ENCODE data around the gene MRPS16.
A peak's percentile ranks its signal among the peaks of the same experiment; 100 is the strongest.
"Not testable (repeated sequence)": the region's sequence is repeated elsewhere in the genome, so short reads cannot be mapped to it uniquely, and the experiment has no call there.

Gene MRPS16

GRCh38 chr10:73261362-73261995 is 9.0 kb upstream of the MRPS16 start:
- CTCF ChIA-PET = no interaction called here
- DNase-seq (ENCODE audit: extremely low spot score) = no peak

GRCh38 chr10:73258612-73259011 is 6.2 kb upstream of the MRPS16 start:
- CTCF ChIA-PET; DNase-seq (ENCODE audit: extremely low spot score): not testable (repeated sequence)
- POLR2A ChIA-PET = interaction anchor here (2.9 kb wide), 1 partner anchor 12 kb away, joined by 13 read pairs; the partner anchor contains the start of gene DNAJC9

More at GRCh38 chr10:73261362-73261995, 9.0 kb upstream of the MRPS16 start:
- POLR2A ChIA-PET = interaction anchor here (1.3 to 2.9 kb wide), 2 partner anchors 9 to 15 kb away, joined by 8 to 13 read pairs; partner anchors contain the start of genes DNAJC9 and MRPS16
- no peak for TF ChIP-seq SUZ12 (IDR thresholded peaks at IDR 0.05)
- TF ChIP-seq CTBP1 (IDR thresholded peaks at IDR 0.05; ENCODE audit: borderline replicate concordance) = no peak
- no peak for TF ChIP-seq L3MBTL2 (conservative IDR thresholded peaks at IDR 0.05)
- no peak for TF ChIP-seq ZNF384 (IDR thresholded peaks at IDR 0.05)
- no peak for TF ChIP-seq FOXA1 (IDR thresholded peaks at IDR 0.05)
- no peak for TF ChIP-seq LEF1 (IDR thresholded peaks at IDR 0.05; ENCODE audit: borderline replicate concordance)

- CTCF ChIA-PET = no interaction called here
- POLR2A ChIA-PET = interaction anchor here (0.6 to 2.9 kb wide), 10 partner anchors 8 to 504 kb away, joined by 3 to 16 read pairs (median 4); partner anchors contain the start of genes ANXA7, CFAP70, P4HA1 and PPP3CB
- TF ChIP-seq TARDBP (IDR thresholded peaks at IDR 0.05) (no peak), FOXM1 (IDR thresholded peaks at IDR 0.05; ENCODE audit: borderline replicate concordance) (no peak), BHLHE40 (IDR thresholded peaks at IDR 0.05; ENCODE audit: borderline replicate concordance) (no peak), ELF4 (IDR thresholded peaks at IDR 0.05) (no peak), CTBP1 (IDR thresholded peaks at IDR 0.05; ENCODE audit: borderline replicate concordance) (no peak), SUZ12 (IDR thresholded peaks at IDR 0.05) (no peak)
- peak; percentile 26 for DNase-seq (ENCODE audit: extremely low spot score)
Measured at GRCh38 chr10:73253225-73253555, 746 bp upstream of the MRPS16 start.

DNA sequence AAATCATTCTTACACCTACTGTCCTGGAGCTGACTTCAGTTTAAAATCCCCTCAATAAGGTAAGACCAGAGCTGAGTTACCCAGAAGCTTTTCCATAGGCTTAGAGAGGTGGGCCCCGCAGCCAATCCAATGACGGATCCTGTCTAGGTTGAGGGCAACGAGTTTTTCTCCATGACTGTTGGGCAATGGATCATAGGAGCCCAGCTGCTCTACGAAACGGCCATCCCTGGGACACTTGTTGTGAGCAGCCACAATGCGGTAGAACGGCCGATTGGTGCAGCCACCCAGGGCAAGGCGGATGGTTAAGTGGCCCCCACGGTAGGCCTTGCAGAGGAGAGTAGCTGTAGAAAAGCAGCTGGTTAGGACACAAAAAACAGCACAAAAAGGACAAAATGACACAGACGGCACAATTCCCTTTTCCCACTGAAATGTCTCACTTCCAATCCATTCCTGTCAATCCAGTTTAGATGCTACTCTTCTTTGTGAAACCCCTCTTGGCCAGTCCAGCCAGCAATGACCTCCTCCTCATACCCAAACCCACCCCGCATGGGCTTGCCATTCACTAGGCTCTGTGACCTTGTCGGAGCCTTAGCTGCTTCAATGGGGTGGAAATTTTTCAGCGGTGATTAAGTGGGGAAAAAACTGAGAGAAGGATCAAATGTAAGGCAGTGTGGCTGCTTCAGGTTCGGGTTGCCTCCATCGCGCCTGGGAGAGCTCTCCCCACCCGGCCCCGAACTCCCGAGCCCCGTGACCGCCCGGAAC is 580 bp downstream of the MRPS16 start:
- TF ChIP-seq L3MBTL2 (conservative IDR thresholded peaks at IDR 0.05) (no peak), FOXK2 (IDR thresholded peaks at IDR 0.05) (no peak), LEF1 (IDR thresholded peaks at IDR 0.05; ENCODE audit: borderline replicate concordance) (no peak), ZNF384 (IDR thresholded peaks at IDR 0.05) (no peak), HDGF (IDR thresholded peaks at IDR 0.05; ENCODE audit: borderline replicate concordance) (no peak), FOXA1 (IDR thresholded peaks at IDR 0.05) (no peak), NFRKB (IDR thresholded peaks at IDR 0.05) (no peak), CTBP1 (IDR thresholded peaks at IDR 0.05; ENCODE audit: borderline replicate concordance) (no peak), BHLHE40 (IDR thresholded peaks at IDR 0.05; ENCODE audit: borderline replicate concordance) (no peak), FOXM1 (IDR thresholded peaks at IDR 0.05; ENCODE audit: borderline replicate concordance) (no peak), TARDBP (IDR thresholded peaks at IDR 0.05) (no peak), ELF4 (IDR thresholded peaks at IDR 0.05) (no peak), SP1 (IDR thresholded peaks at IDR 0.05) (no peak), ARNT (IDR thresholded peaks at IDR 0.05) (no peak), SUZ12 (IDR thresholded peaks at IDR 0.05) (no peak)
- TF ChIP-seq, protein P1, sequence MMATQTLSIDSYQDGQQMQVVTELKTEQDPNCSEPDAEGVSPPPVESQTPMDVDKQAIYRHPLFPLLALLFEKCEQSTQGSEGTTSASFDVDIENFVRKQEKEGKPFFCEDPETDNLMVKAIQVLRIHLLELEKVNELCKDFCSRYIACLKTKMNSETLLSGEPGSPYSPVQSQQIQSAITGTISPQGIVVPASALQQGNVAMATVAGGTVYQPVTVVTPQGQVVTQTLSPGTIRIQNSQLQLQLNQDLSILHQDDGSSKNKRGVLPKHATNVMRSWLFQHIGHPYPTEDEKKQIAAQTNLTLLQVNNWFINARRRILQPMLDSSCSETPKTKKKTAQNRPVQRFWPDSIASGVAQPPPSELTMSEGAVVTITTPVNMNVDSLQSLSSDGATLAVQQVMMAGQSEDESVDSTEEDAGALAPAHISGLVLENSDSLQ (IDR thresholded peaks at IDR 0.05) = no peak
- ChIA-PET POLR2A (interaction anchor here (0.7 to 2.9 kb wide), 14 partner anchors 10 to 521 kb away, joined by 3 to 16 read pairs (median 4); partner anchors contain the start of genes CFAP70, P4HA1 and PPP3CB), CTCF (interaction anchor here (1.5 kb wide), 1 partner anchor 12 kb away, joined by 3 read pairs; no protein-coding TSS in a partner anchor)
- peak; percentile 17 for DNase-seq (ENCODE audit: extremely low spot score)

- POLR2A ChIA-PET = interaction anchor here (2.5 kb wide), 1 partner anchor 11 kb away, joined by 33 read pairs; no protein-coding TSS in a partner anchor
- DNase-seq (ENCODE audit: extremely low spot score) = no peak
- CTCF ChIA-PET = no interaction called here
- no peak for TF ChIP-seq BHLHE40 (IDR thresholded peaks at IDR 0.05; ENCODE audit: borderline replicate concordance)
- no peak for TF ChIP-seq CTBP1 (IDR thresholded peaks at IDR 0.05; ENCODE audit: borderline replicate concordance)
- TF ChIP-seq FOXK2 (IDR thresholded peaks at IDR 0.05) = no peak
- no peak for TF ChIP-seq HDGF (IDR thresholded peaks at IDR 0.05; ENCODE audit: borderline replicate concordance)
- TF ChIP-seq, protein P1 (IDR thresholded peaks at IDR 0.05) = no peak
- no peak for TF ChIP-seq TARDBP (IDR thresholded peaks at IDR 0.05)
- no peak for TF ChIP-seq FOXA1 (IDR thresholded peaks at IDR 0.05)
- no peak for TF ChIP-seq SP1 (IDR thresholded peaks at IDR 0.05)
- no peak for TF ChIP-seq ZNF384 (IDR thresholded peaks at IDR 0.05)
- no peak for TF ChIP-seq FOXM1 (IDR thresholded peaks at IDR 0.05; ENCODE audit: borderline replicate concordance)
Measured at GRCh38 chr10:73248259-73248724, 4.2 kb downstream of the MRPS16 start.

DNA sequence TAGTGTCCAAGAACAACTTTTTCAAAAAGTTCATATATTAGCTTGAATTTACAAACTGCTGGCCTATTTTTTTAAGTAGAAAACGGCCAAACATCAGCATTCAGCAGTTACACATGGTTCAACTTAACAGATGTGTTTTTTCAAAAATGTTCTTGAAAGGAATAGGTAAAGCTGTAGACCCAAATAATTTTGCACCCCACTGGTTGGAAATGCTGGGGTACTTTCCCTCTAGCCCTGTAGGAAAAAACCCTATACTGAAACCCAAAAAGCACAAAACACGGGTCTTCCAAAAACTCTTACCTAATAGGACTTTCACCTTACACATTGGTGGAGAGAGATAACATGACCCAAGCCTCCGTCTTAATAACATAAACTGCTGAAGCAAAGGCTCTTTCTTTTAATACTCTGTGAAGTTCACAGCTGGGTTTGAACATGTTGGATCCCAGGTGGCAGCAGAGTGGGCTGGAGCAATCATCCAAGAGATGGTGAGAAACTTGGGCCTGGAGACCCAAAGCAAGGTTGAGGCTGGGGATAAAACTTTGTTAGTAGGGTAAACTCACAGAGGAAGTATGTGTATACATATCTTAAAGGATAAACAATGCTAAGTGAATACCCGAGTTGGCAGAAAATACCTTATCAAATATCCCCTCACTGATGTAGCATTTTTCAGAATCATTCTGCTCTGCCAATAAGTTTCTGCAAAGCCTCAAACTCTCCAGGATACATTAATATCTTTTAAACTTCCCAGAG is 4.8 kb downstream of the MRPS16 start:
- DNase-seq (ENCODE audit: extremely low spot score) = no peak
- CTCF ChIA-PET = no interaction called here
- POLR2A ChIA-PET = interaction anchor here (0.6 to 2.5 kb wide), 30 partner anchors 8 to 984 kb away, joined by 3 to 33 read pairs (median 4); partner anchors contain the start of genes CFAP70, NUDT13, P4HA1 and PPP3CB
- TF ChIP-seq TARDBP (IDR thresholded peaks at IDR 0.05) (no peak), L3MBTL2 (conservative IDR thresholded peaks at IDR 0.05) (no peak), HDGF (IDR thresholded peaks at IDR 0.05; ENCODE audit: borderline replicate concordance) (no peak), ZNF384 (IDR thresholded peaks at IDR 0.05) (no peak), FOXK2 (IDR thresholded peaks at IDR 0.05) (no peak), SUZ12 (IDR thresholded peaks at IDR 0.05) (no peak), SP1 (IDR thresholded peaks at IDR 0.05) (no peak), FOXA1 (IDR thresholded peaks at IDR 0.05) (no peak), ELF4 (IDR thresholded peaks at IDR 0.05) (no peak)
